ENCODE data around the gene KLK15.

The KLK15 gene

DNA sequence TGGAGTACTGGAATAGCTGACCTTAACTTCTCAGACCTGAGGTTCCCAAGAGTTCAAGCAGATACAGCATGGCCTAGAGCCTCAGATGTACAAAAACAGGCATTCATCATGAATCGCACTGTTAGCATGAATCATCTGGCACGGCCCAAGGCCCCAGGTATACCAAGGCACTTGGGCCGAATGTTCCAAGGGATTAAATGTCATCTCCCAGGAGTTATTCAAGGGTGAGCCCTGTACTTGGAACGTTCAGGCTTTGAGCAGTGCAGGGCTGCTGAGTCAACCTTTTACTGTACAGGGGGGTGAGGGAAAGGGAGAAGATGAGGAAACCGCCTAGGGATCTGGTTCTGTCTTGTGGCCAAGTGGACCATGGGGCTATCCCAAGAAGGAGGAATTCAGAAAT lies 27.6 kb upstream of the KLK15 start:
- TF ChIP-seq GABPA (IDR thresholded peaks at IDR 0.05; ENCODE audit: low read depth) (no peak), POLR2AphosphoS5 (IDR thresholded peaks at IDR 0.05; ENCODE audit: low read depth) (no peak), SPI1 (IDR thresholded peaks at IDR 0.05; ENCODE audit: borderline replicate concordance, low read depth) (no peak)
- TF ChIP-seq, protein P1, sequence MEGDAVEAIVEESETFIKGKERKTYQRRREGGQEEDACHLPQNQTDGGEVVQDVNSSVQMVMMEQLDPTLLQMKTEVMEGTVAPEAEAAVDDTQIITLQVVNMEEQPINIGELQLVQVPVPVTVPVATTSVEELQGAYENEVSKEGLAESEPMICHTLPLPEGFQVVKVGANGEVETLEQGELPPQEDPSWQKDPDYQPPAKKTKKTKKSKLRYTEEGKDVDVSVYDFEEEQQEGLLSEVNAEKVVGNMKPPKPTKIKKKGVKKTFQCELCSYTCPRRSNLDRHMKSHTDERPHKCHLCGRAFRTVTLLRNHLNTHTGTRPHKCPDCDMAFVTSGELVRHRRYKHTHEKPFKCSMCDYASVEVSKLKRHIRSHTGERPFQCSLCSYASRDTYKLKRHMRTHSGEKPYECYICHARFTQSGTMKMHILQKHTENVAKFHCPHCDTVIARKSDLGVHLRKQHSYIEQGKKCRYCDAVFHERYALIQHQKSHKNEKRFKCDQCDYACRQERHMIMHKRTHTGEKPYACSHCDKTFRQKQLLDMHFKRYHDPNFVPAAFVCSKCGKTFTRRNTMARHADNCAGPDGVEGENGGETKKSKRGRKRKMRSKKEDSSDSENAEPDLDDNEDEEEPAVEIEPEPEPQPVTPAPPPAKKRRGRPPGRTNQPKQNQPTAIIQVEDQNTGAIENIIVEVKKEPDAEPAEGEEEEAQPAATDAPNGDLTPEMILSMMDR (IDR thresholded peaks at IDR 0.05; ENCODE audit: insufficient read depth, low read length), result no peak
- TF ChIP-seq, protein P2, sequence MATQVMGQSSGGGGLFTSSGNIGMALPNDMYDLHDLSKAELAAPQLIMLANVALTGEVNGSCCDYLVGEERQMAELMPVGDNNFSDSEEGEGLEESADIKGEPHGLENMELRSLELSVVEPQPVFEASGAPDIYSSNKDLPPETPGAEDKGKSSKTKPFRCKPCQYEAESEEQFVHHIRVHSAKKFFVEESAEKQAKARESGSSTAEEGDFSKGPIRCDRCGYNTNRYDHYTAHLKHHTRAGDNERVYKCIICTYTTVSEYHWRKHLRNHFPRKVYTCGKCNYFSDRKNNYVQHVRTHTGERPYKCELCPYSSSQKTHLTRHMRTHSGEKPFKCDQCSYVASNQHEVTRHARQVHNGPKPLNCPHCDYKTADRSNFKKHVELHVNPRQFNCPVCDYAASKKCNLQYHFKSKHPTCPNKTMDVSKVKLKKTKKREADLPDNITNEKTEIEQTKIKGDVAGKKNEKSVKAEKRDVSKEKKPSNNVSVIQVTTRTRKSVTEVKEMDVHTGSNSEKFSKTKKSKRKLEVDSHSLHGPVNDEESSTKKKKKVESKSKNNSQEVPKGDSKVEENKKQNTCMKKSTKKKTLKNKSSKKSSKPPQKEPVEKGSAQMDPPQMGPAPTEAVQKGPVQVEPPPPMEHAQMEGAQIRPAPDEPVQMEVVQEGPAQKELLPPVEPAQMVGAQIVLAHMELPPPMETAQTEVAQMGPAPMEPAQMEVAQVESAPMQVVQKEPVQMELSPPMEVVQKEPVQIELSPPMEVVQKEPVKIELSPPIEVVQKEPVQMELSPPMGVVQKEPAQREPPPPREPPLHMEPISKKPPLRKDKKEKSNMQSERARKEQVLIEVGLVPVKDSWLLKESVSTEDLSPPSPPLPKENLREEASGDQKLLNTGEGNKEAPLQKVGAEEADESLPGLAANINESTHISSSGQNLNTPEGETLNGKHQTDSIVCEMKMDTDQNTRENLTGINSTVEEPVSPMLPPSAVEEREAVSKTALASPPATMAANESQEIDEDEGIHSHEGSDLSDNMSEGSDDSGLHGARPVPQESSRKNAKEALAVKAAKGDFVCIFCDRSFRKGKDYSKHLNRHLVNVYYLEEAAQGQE (IDR thresholded peaks at IDR 0.05; ENCODE audit: insufficient replicate concordance, low read depth), result no peak
- no peak for DNase-seq (ENCODE audit: low read depth in 1 of 2, low spot score in 1 of 2)
- peaks cover 2% of the 10 kb centered on the region for H3K27me3 ChIP-seq (ENCODE audit: insufficient read depth, poor library complexity, severe bottlenecking)
- no peak overlapping the region for H3K27ac ChIP-seq (replicated peaks)
- no peak overlapping the region for H3K4me3 ChIP-seq (replicated peaks; ENCODE audit: insufficient read depth, low read length)

DNA sequence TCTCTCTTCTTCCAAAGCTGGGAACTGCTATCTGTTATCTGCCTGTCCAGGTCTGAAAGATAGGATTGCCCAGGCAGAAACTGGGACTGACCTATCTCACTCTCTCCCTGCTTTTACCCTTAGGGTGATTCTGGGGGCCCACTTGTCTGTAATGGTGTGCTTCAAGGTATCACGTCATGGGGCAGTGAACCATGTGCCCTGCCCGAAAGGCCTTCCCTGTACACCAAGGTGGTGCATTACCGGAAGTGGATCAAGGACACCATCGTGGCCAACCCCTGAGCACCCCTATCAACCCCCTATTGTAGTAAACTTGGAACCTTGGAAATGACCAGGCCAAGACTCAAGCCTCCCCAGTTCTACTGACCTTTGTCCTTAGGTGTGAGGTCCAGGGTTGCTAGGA lies 26.5 kb upstream of the KLK15 start:
- Histone ChIP-seq H3K27ac (replicated peaks) (no peak overlapping the region), H3K27me3 (ENCODE audit: insufficient read depth, poor library complexity, severe bottlenecking) (peaks cover 2% of the 10 kb centered on the region), H3K4me3 (replicated peaks; ENCODE audit: insufficient read depth, low read length) (no peak overlapping the region)
- TF ChIP-seq GABPA (IDR thresholded peaks at IDR 0.05; ENCODE audit: low read depth) (no peak), SPI1 (IDR thresholded peaks at IDR 0.05; ENCODE audit: borderline replicate concordance, low read depth) (no peak), POLR2AphosphoS5 (IDR thresholded peaks at IDR 0.05; ENCODE audit: low read depth) (no peak)
- TF ChIP-seq, protein P2 (IDR thresholded peaks at IDR 0.05; ENCODE audit: insufficient replicate concordance, low read depth), result no peak
- TF ChIP-seq, protein P1 (IDR thresholded peaks at IDR 0.05; ENCODE audit: insufficient read depth, low read length), result no peak
- DNase-seq (ENCODE audit: low read depth in 1 of 2, low spot score in 1 of 2), result no peak

DNA sequence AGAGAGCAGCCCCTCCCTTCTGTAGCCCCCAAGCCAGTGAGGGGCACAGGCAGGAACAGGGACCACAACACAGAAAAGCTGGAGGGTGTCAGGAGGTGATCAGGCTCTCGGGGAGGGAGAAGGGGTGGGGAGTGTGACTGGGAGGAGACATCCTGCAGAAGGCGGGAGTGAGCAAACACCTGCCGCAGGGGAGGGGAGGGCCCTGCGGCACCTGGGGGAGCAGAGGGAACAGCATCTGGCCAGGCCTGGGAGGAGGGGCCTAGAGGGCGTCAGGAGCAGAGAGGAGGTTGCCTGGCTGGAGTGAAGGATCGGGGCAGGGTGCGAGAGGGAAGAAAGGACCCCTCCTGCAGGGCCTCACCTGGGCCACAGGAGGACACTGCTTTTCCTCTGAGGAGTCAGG lies 25.5 kb upstream of the KLK15 start:
- TF ChIP-seq GABPA (IDR thresholded peaks at IDR 0.05; ENCODE audit: low read depth) (no peak), POLR2AphosphoS5 (IDR thresholded peaks at IDR 0.05; ENCODE audit: low read depth) (no peak), SPI1 (IDR thresholded peaks at IDR 0.05; ENCODE audit: borderline replicate concordance, low read depth) (no peak)
- TF ChIP-seq, protein P2 (IDR thresholded peaks at IDR 0.05; ENCODE audit: insufficient replicate concordance, low read depth), result no peak
- TF ChIP-seq, protein P1 (IDR thresholded peaks at IDR 0.05; ENCODE audit: insufficient read depth, low read length), result no peak
- DNase-seq (ENCODE audit: low read depth in 1 of 2, low spot score in 1 of 2), result no peak

More for the DNA sequence above, 25.5 kb upstream of the KLK15 start:
- Histone ChIP-seq H3K27me3 (ENCODE audit: insufficient read depth, poor library complexity, severe bottlenecking) (peaks cover 2% of the 10 kb centered on the region), H3K4me3 (replicated peaks; ENCODE audit: insufficient read depth, low read length) (no peak overlapping the region), H3K27ac (replicated peaks) (no peak overlapping the region)
